Breast epithelium (tissue), 3 donors: ENCODE measurements around the gene MLLT1.

Source experiments
- POLR2A ChIP-seq: fragments of 450-650 bp; IDR thresholded peaks from one replicate; pipeline ENCODE4 v1.6.1; 2016; ENCODE audit warnings: antibody characterized with exemption, mild to moderate bottlenecking, moderate library complexity
- TF ChIP-seq, protein P1 (sequence below), 3 donors: fragments of 450-650 bp; IDR thresholded peaks; one replicate each; pipeline ENCODE4 v1.5.1; 2016 to 2017; ENCODE audit warnings: antibody characterized with exemption in 3 of 3, mild to moderate bottlenecking in 3 of 3, moderate library complexity in 3 of 3

DNA sequence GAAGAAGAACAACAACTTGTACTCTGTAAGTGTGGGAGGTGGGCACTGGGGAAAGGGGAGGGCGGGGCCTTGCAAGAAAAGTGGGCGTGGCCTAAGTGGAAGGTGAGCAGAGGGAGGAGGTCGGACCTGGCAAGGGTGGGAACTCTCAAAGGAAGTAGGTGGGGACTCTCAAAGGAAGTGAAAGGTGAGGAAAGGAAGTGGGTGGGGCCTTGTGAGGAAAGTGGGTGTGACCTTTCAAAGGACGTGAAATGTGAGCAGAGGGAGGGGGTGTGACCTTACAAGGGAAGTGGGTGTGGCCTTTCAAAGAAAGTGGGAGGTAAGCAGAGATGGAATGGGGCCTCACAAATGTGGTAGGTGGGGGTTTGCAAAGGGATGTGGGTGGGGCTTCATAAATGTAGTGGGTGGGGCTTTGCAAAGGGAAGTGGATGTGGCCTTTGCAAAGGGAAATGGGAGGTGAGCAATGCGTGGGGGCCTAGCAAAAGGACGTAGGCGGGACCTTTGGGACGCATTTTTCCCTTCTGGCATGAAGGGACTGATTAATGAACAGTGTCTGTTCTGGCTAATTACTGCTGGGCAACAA, 118.4 kb downstream of the MLLT1 start:
- TF ChIP-seq, protein P1, sequence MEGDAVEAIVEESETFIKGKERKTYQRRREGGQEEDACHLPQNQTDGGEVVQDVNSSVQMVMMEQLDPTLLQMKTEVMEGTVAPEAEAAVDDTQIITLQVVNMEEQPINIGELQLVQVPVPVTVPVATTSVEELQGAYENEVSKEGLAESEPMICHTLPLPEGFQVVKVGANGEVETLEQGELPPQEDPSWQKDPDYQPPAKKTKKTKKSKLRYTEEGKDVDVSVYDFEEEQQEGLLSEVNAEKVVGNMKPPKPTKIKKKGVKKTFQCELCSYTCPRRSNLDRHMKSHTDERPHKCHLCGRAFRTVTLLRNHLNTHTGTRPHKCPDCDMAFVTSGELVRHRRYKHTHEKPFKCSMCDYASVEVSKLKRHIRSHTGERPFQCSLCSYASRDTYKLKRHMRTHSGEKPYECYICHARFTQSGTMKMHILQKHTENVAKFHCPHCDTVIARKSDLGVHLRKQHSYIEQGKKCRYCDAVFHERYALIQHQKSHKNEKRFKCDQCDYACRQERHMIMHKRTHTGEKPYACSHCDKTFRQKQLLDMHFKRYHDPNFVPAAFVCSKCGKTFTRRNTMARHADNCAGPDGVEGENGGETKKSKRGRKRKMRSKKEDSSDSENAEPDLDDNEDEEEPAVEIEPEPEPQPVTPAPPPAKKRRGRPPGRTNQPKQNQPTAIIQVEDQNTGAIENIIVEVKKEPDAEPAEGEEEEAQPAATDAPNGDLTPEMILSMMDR (IDR thresholded peaks at IDR 0.05), result no peak
- TF ChIP-seq POLR2A, result no peak
